GM21786 (cell line): Measurements from ENCODE around the gene TBC1D22B.
"Not testable (repeated sequence)": the region's sequence is repeated elsewhere in the genome, so short reads cannot be mapped to it uniquely, and the experiment has no call there.

ENCODE experiments used
- ATAC-seq: cut with Tn5 transposase; IDR thresholded peaks from one replicate; pipeline ENCODE4 v1.9.1; 2021; ENCODE audit not compliant: unreplicated experiment

TBC1D22B gene

GRCh38 chr6:37319856-37320480 lies 62.4 kb downstream of the TBC1D22B start:
- no peak for ATAC-seq

GRCh38 chr6:37320646-37321045 lies 63.1 kb downstream of the TBC1D22B start:
- ATAC-seq, result no peak

GRCh38 chr6:37321101-37321500 lies 63.5 kb downstream of the TBC1D22B start:
- no peak for ATAC-seq

- no peak for ATAC-seq
These were observed 64.2 kb downstream of the TBC1D22B start for GRCh38 chr6:37321516-37322415.

GRCh38 chr6:37323580-37323979 lies 66.0 kb downstream of the TBC1D22B start:
- ATAC-seq, result no peak

- no peak for ATAC-seq
These were observed 66.8 kb downstream of the TBC1D22B start for GRCh38 chr6:37324131-37325033.

GRCh38 chr6:37330345-37330744 lies 72.8 kb downstream of the TBC1D22B start:
- not testable (repeated sequence) for ATAC-seq

GRCh38 chr6:37331047-37331446 lies 73.5 kb downstream of the TBC1D22B start:
- ATAC-seq, result no peak

- ATAC-seq, result no peak
These were observed 75.3 kb downstream of the TBC1D22B start for GRCh38 chr6:37332894-37333293.

GRCh38 chr6:37334047-37334446 lies 76.5 kb downstream of the TBC1D22B start:
- no peak for ATAC-seq

- not testable (repeated sequence) for ATAC-seq
These were observed 80.7 kb downstream of the TBC1D22B start for GRCh38 chr6:37338317-37338716.

- no peak for ATAC-seq
These were observed 81.2 kb downstream of the TBC1D22B start for GRCh38 chr6:37338745-37339255.

GRCh38 chr6:37339741-37340638 lies 82.4 kb downstream of the TBC1D22B start:
- ATAC-seq, result no peak

- no peak for ATAC-seq
These were observed 83.0 kb downstream of the TBC1D22B start for GRCh38 chr6:37340639-37340943.

GRCh38 chr6:37343248-37343647 lies 85.7 kb downstream of the TBC1D22B start:
- ATAC-seq, result no peak

- ATAC-seq, result no peak
These were observed 86.7 kb downstream of the TBC1D22B start for GRCh38 chr6:37344308-37344707.

GRCh38 chr6:37345804-37346203 lies 88.2 kb downstream of the TBC1D22B start:
- ATAC-seq, result not testable (repeated sequence)

GRCh38 chr6:37347177-37347576 lies 89.6 kb downstream of the TBC1D22B start:
- ATAC-seq, result no peak

GRCh38 chr6:37347670-37348111 lies 90.1 kb downstream of the TBC1D22B start:
- ATAC-seq, result no peak

- no peak for ATAC-seq
These were observed 93.5 kb downstream of the TBC1D22B start for GRCh38 chr6:37351027-37351426.
